WI38 (cell line): ENCODE results near the gene GABRR2.

ENCODE experiments used
- H3K4me3 ChIP-seq: 2 replicates; pipeline ENCODE4 v1.5.1; 2011; ENCODE audit warnings: low read depth, mild to moderate bottlenecking, control low read depth, low read length
- CTCF ChIP-seq: IDR thresholded peaks from 2 replicates; pipeline ENCODE4 v1.5.1; 2012; ENCODE audit warnings: low read depth, mild to moderate bottlenecking, control low read depth, low read length

Gene GABRR2

DNA sequence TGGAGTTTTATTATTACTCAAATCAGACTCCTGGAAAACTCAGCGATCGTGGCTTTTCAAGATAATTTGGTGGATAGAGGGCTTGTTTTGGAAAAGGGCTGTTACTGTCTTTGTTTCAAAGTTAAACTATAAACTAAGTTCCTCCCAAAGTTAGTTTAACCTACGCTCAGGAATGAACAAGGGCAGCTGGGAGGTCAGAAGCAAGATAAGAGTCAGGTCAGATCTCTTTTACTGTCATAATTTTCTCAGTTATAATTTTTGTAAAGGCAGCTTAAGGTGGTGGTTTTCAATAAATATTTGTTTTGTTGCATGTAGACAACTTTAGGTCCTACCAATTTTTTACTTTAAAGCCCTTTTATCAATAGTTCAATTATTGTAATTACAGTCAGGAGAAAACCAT is 9.2 kb upstream of the GABRR2 start:
- no peak for TF ChIP-seq CTCF
- no peak overlapping the region for H3K4me3 ChIP-seq

DNA sequence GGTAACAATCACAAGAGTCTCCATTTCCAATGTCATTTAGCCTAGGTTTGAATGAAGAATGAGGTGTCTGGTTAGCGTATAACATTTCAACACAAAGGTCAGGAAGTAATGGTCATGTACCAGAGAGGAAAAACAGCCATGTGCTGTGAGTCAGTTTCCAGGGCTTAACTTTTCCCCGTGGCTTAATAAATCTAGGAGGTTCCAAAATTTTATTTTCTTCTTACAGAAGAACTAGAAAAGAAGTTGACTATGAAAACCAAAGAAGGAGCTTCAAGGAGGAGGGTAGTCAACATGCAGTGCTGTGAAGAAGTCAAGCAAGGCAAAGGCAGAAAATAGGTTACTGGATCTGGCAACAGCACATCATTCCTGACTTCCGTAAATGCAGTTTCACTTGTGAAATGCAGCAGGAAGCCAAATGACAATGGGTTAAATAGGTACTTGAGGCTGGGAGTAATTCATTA is 8.4 kb upstream of the GABRR2 start:
- TF ChIP-seq CTCF, result no peak
- H3K4me3 ChIP-seq, result no peak overlapping the region

DNA sequence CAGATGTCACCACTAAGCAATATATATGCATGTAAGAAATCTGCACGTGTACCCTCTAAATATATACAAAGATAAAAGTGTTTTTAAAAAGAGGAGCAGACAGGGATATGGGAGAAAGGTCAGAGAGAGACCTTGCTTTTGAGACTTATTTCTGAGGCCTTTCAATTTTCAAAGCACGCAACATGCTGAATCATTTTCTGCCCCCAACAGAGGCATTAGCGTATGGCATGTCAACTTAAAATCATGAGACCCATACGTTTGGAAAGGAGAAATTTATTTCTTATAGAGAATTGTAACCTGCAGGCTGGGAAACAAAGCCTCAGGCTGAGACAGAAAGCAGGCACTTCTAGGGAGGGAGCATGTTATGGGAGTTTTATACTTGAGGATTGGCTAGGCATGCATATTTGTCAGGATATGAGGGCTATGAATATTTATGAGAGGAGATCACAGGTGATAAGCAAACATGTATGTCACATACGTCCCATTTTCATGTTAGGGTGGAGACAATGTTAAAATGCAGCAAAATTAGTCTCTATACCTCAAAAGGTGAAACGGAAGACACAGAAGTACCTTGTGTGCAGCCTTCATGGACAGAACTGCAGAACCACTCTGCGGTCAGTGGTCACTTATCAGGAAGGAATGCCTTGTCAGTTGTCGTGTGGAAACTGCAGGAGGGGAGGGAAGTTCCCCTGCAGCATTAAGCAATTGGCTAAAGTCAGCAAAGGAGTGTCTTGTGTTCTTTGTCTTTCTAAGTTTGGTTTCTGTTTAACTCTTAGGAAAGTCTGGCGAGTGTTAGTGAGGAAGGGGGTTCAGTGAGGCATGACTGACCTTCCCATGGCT is 6.3 kb upstream of the GABRR2 start:
- no peak overlapping the region for H3K4me3 ChIP-seq
- no peak for TF ChIP-seq CTCF

DNA sequence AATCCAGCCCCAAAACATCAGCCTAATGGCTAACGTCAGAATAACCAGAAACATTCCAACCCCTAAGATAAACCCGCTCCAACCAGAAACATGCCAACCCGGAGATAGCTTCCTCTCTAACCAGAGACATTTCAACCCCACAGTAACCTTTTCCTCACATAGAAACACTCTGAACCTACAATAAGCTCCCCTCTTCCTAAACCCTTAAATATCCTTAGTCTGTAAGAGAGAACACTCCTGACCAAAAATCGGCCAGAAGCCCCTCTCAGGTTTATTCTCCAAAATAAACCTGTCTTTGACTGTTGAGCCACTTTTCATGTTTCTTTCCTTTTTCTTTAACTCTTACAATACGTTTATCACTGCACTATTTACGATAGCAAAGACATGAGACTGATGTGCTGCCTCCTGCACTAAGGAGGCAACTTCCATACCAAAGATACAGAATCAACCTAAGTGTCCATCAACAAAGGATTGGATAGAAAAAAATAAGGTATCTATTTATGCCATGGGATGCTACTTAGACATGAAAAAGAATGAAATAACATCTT is 5.0 kb upstream of the GABRR2 start:
- no peak for TF ChIP-seq CTCF
- no peak overlapping the region for H3K4me3 ChIP-seq

DNA sequence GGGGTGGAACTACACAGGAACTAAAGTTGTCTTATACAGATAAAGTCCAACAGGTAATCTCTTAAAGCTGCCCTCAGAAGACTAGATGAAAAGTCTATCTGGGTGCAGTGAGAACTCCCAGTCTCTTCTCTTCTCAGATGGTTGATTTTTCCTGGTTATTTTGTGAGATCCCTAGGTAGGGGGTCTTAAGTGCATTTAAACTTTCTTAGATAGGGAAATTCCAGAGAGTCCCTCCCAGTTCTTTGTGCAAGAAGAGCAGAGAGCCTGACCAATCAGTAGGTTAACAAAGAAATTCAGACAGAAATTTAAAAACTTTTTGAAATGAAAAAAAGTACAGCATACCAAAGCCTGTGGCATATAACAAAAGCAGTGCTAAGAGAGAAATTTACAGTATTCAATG is 2.0 kb upstream of the GABRR2 start:
- H3K4me3 ChIP-seq, result no peak overlapping the region
- TF ChIP-seq CTCF, result no peak

DNA sequence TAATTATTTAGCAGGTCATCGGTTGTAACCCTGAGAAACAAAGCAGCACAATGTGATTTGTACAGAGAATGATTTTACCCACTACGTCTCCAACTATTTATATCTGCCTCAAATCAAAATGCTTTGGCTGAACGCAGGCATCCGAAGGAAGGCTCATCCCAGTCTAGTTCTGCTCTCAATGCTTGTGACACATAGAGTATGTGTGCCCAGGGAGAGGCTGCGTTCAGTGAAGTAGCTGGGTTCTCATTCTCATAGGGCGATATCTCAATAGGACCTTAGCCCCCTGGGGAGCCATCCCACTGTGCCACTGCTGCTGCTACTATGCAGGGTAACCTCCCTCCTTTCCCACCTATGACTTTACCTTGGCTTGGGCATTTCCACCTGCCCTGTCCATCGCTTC is 407 bp downstream of the GABRR2 start:
- TF ChIP-seq CTCF, result no peak

DNA sequence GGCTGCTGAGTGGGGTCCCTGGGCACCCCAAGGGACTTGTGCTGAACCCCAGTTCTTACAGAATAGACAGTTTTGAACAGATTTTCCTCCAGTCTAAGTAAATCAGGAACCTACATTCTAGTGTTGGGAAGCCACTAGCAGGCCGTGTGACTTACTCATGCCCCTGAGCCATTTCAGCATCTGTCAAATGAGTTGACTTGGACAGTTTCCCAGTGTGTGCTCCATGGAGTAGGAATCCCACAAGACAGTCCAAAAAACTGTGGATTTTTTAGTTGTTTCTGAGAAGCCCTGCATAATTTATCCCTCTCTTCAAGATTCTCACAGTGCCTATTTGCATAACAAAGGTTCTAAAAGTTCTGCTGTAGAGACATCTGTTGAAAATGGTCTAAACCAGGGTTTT is 2.1 kb downstream of the GABRR2 start:
- H3K4me3 ChIP-seq, result no peak overlapping the region
- TF ChIP-seq CTCF, result no peak

More for the DNA sequence above, 407 bp downstream of the GABRR2 start:
- H3K4me3 ChIP-seq, result no peak overlapping the region
